ENCODE measurements around the gene DGKB.

DGKB gene

DNA sequence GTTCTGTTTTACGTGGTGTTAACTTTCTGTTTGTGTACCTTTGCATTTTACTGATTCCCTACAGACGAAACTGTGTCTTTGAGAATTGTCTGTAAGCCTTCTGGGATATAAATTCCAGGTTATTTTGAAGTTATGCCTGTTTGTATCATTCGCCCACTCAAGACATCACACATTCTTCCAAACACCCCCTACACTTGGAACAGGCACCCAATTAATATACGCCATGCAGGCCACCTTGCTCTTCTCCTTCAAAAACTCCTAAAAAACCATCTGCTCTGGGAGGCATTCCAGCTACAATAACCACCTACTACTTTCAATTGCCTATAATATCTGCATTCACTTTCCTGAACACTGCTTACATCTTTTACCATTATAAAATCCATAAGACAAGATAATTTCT, 453.3 kb downstream of the DGKB start:
- TF ChIP-seq, protein P1, sequence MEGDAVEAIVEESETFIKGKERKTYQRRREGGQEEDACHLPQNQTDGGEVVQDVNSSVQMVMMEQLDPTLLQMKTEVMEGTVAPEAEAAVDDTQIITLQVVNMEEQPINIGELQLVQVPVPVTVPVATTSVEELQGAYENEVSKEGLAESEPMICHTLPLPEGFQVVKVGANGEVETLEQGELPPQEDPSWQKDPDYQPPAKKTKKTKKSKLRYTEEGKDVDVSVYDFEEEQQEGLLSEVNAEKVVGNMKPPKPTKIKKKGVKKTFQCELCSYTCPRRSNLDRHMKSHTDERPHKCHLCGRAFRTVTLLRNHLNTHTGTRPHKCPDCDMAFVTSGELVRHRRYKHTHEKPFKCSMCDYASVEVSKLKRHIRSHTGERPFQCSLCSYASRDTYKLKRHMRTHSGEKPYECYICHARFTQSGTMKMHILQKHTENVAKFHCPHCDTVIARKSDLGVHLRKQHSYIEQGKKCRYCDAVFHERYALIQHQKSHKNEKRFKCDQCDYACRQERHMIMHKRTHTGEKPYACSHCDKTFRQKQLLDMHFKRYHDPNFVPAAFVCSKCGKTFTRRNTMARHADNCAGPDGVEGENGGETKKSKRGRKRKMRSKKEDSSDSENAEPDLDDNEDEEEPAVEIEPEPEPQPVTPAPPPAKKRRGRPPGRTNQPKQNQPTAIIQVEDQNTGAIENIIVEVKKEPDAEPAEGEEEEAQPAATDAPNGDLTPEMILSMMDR (IDR thresholded peaks at IDR 0.05; ENCODE audit: poor library complexity, severe bottlenecking): no peak
- DNase-seq (ENCODE audit: low spot score) (no peak), ATAC-seq (ENCODE audit: low read depth) (no peak)
- Histone ChIP-seq H3K27me3 (ENCODE audit: insufficient read depth, poor library complexity, severe bottlenecking) (no peaks in the 10 kb centered on the region), H3K4me3 (ENCODE audit: severe bottlenecking) (no peak overlapping the region), H3K4me1 (ENCODE audit: insufficient read depth, poor library complexity, severe bottlenecking) (no peaks in the 10 kb centered on the region), H3K27ac (ENCODE audit: poor library complexity, severe bottlenecking) (no peak overlapping the region), H3K9me3 (ENCODE audit: severe bottlenecking) (no peaks in the 10 kb centered on the region), H3K36me3 (ENCODE audit: low read depth) (no peaks in the 10 kb centered on the region)

DNA sequence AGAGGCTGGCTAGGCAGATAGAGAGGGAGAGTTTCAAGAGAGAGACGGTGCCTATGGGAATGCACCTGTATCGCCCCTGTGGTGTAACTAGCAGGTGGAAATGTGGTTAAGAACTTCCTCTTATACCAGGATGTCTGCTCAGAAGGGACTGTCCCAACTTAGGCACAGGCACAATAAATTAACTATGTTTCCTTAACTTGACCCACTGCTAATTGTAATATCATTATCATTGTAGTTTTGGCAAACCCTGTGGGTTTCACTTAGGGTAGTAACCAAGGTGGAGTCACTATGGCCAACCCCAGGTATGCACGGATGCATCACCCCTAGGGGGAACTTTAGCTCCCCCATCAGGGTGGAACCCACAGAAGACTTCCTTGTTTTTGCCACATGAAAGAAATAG, 455.7 kb downstream of the DGKB start:
- H3K27ac ChIP-seq (ENCODE audit: poor library complexity, severe bottlenecking): no peak overlapping the region
- no peaks in the 10 kb centered on the region for H3K27me3 ChIP-seq (ENCODE audit: insufficient read depth, poor library complexity, severe bottlenecking)
- no peak for ATAC-seq (ENCODE audit: low read depth)
- H3K4me3 ChIP-seq (ENCODE audit: severe bottlenecking): no peak overlapping the region
- no peak for DNase-seq (ENCODE audit: low spot score)
- no peaks in the 10 kb centered on the region for H3K4me1 ChIP-seq (ENCODE audit: insufficient read depth, poor library complexity, severe bottlenecking)
- H3K36me3 ChIP-seq (ENCODE audit: low read depth): no peaks in the 10 kb centered on the region
- TF ChIP-seq, protein P1 (IDR thresholded peaks at IDR 0.05; ENCODE audit: poor library complexity, severe bottlenecking): no peak
- H3K9me3 ChIP-seq (ENCODE audit: severe bottlenecking): no peaks in the 10 kb centered on the region

DNA sequence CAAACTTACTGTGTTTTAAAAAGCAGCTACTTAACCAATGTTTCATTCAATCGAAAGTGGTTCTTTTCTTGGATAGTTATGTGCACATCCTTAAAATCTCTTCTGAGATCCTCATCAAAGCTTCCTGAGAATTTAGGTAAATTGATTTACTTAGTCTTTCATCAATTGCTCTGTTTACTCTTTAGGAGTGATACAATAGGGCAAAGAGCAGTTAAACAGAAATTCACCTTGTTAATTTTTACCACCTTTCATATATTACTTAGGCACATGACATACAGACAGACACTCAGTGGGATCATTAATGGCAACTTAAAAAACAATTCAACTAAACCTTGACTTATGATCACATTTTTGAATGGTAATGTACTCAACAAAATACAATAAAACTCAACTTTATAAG, 456.3 kb downstream of the DGKB start:
- no peak overlapping the region for H3K27ac ChIP-seq (ENCODE audit: poor library complexity, severe bottlenecking)
- H3K9me3 ChIP-seq (ENCODE audit: severe bottlenecking): no peaks in the 10 kb centered on the region
- no peak for ATAC-seq (ENCODE audit: low read depth)
- H3K27me3 ChIP-seq (ENCODE audit: insufficient read depth, poor library complexity, severe bottlenecking): no peaks in the 10 kb centered on the region
- DNase-seq (ENCODE audit: low spot score): no peak
- no peaks in the 10 kb centered on the region for H3K36me3 ChIP-seq (ENCODE audit: low read depth)
- no peaks in the 10 kb centered on the region for H3K4me1 ChIP-seq (ENCODE audit: insufficient read depth, poor library complexity, severe bottlenecking)
- no peak overlapping the region for H3K4me3 ChIP-seq (ENCODE audit: severe bottlenecking)
- TF ChIP-seq, protein P1 (IDR thresholded peaks at IDR 0.05; ENCODE audit: poor library complexity, severe bottlenecking): no peak

DNA sequence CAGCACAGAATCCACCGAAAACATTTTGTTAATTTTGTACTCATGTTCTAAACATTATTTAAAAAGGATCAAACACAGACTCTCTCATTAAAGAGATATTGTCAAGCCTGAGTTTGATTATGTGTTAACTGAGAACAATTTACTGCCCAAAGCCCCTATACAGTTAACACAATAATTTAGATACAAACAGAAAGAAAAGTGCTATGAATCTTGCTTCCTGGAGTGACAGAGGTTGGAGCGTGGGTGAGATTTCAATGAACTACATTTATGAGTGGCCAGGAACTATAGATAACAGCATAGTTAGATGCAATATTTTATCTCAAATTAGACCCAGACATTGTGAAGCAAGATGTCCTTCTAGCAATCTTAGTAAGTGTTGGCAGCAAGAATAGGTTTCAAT, 464.2 kb downstream of the DGKB start:
- H3K27me3 ChIP-seq (ENCODE audit: insufficient read depth, poor library complexity, severe bottlenecking): no peaks in the 10 kb centered on the region
- TF ChIP-seq, protein P1 (IDR thresholded peaks at IDR 0.05; ENCODE audit: poor library complexity, severe bottlenecking): no peak
- H3K36me3 ChIP-seq (ENCODE audit: low read depth): no peaks in the 10 kb centered on the region
- H3K4me3 ChIP-seq (ENCODE audit: severe bottlenecking): no peak overlapping the region
- H3K27ac ChIP-seq (ENCODE audit: poor library complexity, severe bottlenecking): no peak overlapping the region
- H3K4me1 ChIP-seq (ENCODE audit: insufficient read depth, poor library complexity, severe bottlenecking): no peaks in the 10 kb centered on the region
- DNase-seq (ENCODE audit: low spot score) (no peak), ATAC-seq (ENCODE audit: low read depth) (no peak)
- H3K9me3 ChIP-seq (ENCODE audit: severe bottlenecking): no peaks in the 10 kb centered on the region

DNA sequence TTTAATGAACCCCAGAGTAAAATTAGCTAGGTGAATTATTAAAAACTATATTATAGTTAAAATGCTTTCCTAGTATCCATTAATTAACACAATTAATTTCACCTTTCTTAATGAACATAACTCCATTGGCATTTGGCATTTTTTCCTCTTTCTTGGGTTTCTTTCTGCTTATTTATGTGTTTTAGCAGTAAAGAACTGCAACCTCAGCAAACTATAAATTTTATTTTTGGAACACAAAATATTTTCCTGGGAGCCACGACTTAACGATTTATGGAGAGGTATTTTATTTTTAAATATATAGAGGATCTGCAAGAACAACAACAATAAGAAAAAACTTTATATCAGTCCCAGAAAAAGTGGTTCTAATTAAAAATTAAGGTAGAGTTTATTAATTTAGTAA, 465.7 kb downstream of the DGKB start:
- Histone ChIP-seq H3K4me3 (ENCODE audit: severe bottlenecking) (no peak overlapping the region), H3K36me3 (ENCODE audit: low read depth) (no peaks in the 10 kb centered on the region), H3K4me1 (ENCODE audit: insufficient read depth, poor library complexity, severe bottlenecking) (no peaks in the 10 kb centered on the region), H3K27me3 (ENCODE audit: insufficient read depth, poor library complexity, severe bottlenecking) (no peaks in the 10 kb centered on the region), H3K27ac (ENCODE audit: poor library complexity, severe bottlenecking) (no peak overlapping the region), H3K9me3 (ENCODE audit: severe bottlenecking) (no peaks in the 10 kb centered on the region)
- ATAC-seq (ENCODE audit: low read depth) (no peak), DNase-seq (ENCODE audit: low spot score) (no peak)
- TF ChIP-seq, protein P1 (IDR thresholded peaks at IDR 0.05; ENCODE audit: poor library complexity, severe bottlenecking): no peak

All from RWPE2 (cell line).